Transverse colon (tissue), 3 donors: ENCODE data around the gene F7.

Experiments
- EP300 ChIP-seq: sonication (generic); formaldehyde crosslinking; IDR thresholded peaks from one replicate; pipeline ENCODE4 v1.6.1; 2017; ENCODE audit warnings: antibody characterized with exemption, low read depth
- TF ChIP-seq, protein P1 (sequence below), 5 experiments: fragments of 200-600 bp in 3 of 5; fragments of 450-650 bp in 2 of 5; sonication (generic) in 3 of 5; IDR thresholded peaks; 1 replicate in 2 of 5; 2 replicates in 3 of 5; pipeline ENCODE4 v1.5.1; 2016 to 2017; ENCODE audit warnings: antibody characterized with exemption in 5 of 5, inconsistent platforms in 3 of 5, mild to moderate bottlenecking in 2 of 5, moderate library complexity in 1 of 5

DNA sequence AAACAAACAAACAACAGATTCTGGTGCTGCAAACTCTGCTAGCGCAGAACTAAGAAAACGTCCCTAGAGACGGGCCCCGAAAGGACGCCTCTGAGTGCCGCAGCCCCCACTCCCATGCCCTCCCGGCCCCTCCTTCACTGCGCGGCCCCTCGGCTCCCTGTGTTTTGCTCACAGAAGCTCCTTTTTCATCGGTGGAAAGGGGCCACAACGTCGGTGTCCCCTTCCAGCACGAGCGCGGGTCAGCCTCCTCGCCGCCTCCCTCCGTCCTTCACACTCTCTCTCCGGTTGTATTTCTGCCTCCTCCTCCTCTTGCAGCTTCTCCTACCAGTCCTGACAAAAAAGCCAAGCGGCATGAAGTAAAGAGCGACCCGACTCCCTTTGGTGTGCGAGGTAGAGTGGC, 14.8 kb upstream of the F7 start:
- TF ChIP-seq, protein P1, sequence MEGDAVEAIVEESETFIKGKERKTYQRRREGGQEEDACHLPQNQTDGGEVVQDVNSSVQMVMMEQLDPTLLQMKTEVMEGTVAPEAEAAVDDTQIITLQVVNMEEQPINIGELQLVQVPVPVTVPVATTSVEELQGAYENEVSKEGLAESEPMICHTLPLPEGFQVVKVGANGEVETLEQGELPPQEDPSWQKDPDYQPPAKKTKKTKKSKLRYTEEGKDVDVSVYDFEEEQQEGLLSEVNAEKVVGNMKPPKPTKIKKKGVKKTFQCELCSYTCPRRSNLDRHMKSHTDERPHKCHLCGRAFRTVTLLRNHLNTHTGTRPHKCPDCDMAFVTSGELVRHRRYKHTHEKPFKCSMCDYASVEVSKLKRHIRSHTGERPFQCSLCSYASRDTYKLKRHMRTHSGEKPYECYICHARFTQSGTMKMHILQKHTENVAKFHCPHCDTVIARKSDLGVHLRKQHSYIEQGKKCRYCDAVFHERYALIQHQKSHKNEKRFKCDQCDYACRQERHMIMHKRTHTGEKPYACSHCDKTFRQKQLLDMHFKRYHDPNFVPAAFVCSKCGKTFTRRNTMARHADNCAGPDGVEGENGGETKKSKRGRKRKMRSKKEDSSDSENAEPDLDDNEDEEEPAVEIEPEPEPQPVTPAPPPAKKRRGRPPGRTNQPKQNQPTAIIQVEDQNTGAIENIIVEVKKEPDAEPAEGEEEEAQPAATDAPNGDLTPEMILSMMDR (IDR thresholded peaks at IDR 0.05): no peak
- TF ChIP-seq EP300: no peak
